ENCODE data around the gene ANKRD6. TPM values are rescaled to one million over a fixed set of nuclear protein-coding genes. Genes with fewer than 3 reads are reported as not detected.

ANKRD6 gene
- polyA plus RNA-seq, 1 donor, result 9.8 TPM

- WGBS (ENCODE audit: insufficient coverage, low lambda C conversion rate), result no CpG with 5 or more reads among the region's 1 CpG
- peak in 1 of 2 donors; percentile 29 for DNase-seq
- Histone ChIP-seq H3K27me3 (ENCODE audit: control insufficient read depth, insufficient read depth, low read length) (peaks cover 10% of the 10 kb centered on the region), H3K4me3 (ENCODE audit: low read length) (no peak overlapping the region), H3K36me3 (ENCODE audit: control insufficient read depth, insufficient read depth, low read length) (no peaks in the 10 kb centered on the region), H3K9me3 (ENCODE audit: control insufficient read depth, low read depth, low read length) (no peaks in the 10 kb centered on the region), H3K4me1 (ENCODE audit: control insufficient read depth, insufficient read depth, low read length) (no peaks in the 10 kb centered on the region), H3K27ac (ENCODE audit: low read length) (no peak overlapping the region)
Measured at GRCh38 chr6:89438248-89438647, 5.3 kb downstream of the ANKRD6 start.

DNA sequence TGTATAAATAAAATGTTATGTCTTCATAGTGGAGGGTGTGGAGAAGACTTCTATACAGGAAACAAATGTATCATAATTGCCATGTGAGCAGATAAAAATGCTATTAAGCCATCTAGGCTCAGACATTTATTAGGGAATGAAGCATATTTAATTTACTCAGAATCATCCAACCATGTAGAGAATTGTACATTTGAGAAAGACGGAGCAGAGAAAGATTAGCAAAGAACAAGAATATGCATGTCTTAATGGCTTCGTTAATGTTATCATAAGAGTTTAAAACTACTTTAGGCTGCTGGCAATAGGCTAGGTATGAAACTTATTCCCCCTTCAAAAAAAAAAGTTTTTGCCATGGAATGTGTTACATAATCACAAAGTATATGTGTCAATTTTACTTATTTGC, 6.1 kb downstream of the ANKRD6 start:
- 100% methylated on average over 2 of the region's 2 CpGs for WGBS (ENCODE audit: insufficient coverage, low lambda C conversion rate)
- DNase-seq, result no peak

DNA sequence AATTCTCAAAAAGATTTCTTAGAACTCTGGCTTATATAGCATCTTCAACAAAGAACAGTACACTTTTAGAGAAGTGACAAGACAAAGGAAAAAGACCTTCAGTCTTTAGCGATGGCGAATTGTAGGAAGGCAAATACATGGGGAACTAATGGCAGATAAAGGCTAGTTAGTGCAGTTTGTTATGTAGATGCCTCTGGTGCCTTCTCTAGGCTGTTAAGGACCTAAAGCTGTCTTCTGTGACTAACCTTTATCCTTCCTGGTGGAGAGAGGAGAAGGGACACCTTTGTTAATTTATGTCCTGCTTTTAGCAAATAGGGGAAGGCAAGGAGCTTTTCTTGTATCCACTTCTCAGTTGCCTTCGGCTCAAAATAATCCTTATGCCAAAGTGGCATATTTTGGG, 7.2 kb downstream of the ANKRD6 start:
- no CpG with 5 or more reads among the region's 3 CpGs for WGBS (ENCODE audit: insufficient coverage, low lambda C conversion rate)
- H3K4me3 ChIP-seq (ENCODE audit: low read length), result no peak overlapping the region
- H3K4me1 ChIP-seq (ENCODE audit: control insufficient read depth, insufficient read depth, low read length), result no peaks in the 10 kb centered on the region
- no peak overlapping the region for H3K27ac ChIP-seq (ENCODE audit: low read length)
- H3K36me3 ChIP-seq (ENCODE audit: control insufficient read depth, insufficient read depth, low read length), result no peaks in the 10 kb centered on the region
- no peaks in the 10 kb centered on the region for H3K9me3 ChIP-seq (ENCODE audit: control insufficient read depth, low read depth, low read length)
- H3K27me3 ChIP-seq (ENCODE audit: control insufficient read depth, insufficient read depth, low read length), result no peaks in the 10 kb centered on the region
- DNase-seq, result no peak

More for the DNA sequence above, 6.1 kb downstream of the ANKRD6 start:
- Histone ChIP-seq H3K27ac (ENCODE audit: low read length) (no peak overlapping the region), H3K9me3 (ENCODE audit: control insufficient read depth, low read depth, low read length) (no peaks in the 10 kb centered on the region), H3K27me3 (ENCODE audit: control insufficient read depth, insufficient read depth, low read length) (peaks cover 4% of the 10 kb centered on the region), H3K4me3 (ENCODE audit: low read length) (no peak overlapping the region), H3K4me1 (ENCODE audit: control insufficient read depth, insufficient read depth, low read length) (no peaks in the 10 kb centered on the region), H3K36me3 (ENCODE audit: control insufficient read depth, insufficient read depth, low read length) (no peaks in the 10 kb centered on the region)

DNA sequence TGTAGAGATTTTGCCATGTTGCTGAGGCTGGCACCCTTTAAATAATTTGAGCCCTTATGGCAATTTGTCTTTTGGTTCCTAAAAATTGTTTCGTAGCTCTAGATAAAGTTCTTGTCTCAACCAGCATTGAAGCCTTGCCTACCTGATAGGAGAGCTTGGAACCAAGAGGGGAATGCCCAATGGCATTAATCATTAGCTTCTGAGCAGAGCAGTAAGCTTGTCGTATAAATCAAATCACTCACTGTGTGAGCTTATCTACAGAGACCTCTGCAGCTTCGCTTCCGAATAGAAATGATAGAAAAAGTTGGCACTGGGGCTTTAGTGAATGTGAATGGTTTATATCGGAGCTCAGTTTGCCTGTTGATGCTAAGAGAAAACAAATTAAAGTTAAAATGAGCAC, 10.7 kb downstream of the ANKRD6 start:
- Histone ChIP-seq H3K4me1 (ENCODE audit: control insufficient read depth, insufficient read depth, low read length) (no peaks in the 10 kb centered on the region), H3K36me3 (ENCODE audit: control insufficient read depth, insufficient read depth, low read length) (no peaks in the 10 kb centered on the region), H3K27ac (ENCODE audit: low read length) (no peak overlapping the region), H3K9me3 (ENCODE audit: control insufficient read depth, low read depth, low read length) (no peaks in the 10 kb centered on the region), H3K4me3 (ENCODE audit: low read length) (no peak overlapping the region), H3K27me3 (ENCODE audit: control insufficient read depth, insufficient read depth, low read length) (no peaks in the 10 kb centered on the region)
- peak; percentile 5 to 12 for DNase-seq
- no CpG with 5 or more reads among the region's 5 CpGs for WGBS (ENCODE audit: insufficient coverage, low lambda C conversion rate)

DNA sequence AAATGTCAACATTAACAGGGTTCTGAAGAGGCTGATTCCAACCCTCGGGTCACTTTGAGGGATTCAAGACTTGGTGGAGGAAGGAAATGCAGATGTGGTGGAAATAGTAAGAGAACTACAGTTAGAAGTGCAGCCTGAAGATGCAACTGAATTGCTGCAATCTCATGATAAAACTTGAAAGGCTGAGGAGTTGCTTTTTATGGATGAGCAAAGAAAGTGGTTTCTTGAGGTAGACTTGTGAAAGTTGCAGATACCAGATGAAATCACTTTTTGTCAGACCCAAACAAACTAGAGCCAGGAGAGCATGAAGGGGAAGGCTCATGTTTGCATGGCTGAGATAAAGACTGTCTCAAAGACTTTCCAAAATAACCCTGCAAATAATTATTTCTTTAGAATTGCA, 16.2 kb downstream of the ANKRD6 start:
- Histone ChIP-seq H3K4me1 (ENCODE audit: control insufficient read depth, insufficient read depth, low read length) (no peaks in the 10 kb centered on the region), H3K27ac (ENCODE audit: low read length) (no peak overlapping the region), H3K27me3 (ENCODE audit: control insufficient read depth, insufficient read depth, low read length) (no peaks in the 10 kb centered on the region), H3K9me3 (ENCODE audit: control insufficient read depth, low read depth, low read length) (no peaks in the 10 kb centered on the region), H3K36me3 (ENCODE audit: control insufficient read depth, insufficient read depth, low read length) (no peaks in the 10 kb centered on the region), H3K4me3 (ENCODE audit: low read length) (no peak overlapping the region)
- no CpG with 5 or more reads among the region's 1 CpG for WGBS (ENCODE audit: insufficient coverage, low lambda C conversion rate)
- DNase-seq, result no peak

DNA sequence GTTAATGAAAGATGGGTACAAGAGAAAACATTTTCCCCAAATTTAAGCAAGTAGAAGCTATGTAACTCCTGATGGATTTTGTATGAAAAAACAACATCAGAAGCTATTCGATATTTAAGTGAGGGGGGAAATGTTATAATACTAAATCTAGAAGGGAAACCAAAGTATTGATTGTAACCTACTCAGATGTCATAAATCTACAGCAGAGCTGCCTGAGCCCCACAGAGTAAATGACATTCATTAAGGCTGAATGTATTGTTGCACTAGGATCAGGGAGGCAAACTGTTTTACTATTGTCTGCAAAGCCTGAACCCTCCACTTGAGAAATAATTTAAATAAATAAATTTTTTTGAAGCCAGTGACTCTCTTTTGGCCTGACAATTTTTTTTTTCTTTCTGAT, 19.3 kb downstream of the ANKRD6 start:
- no peak for DNase-seq
- Histone ChIP-seq H3K27me3 (ENCODE audit: control insufficient read depth, insufficient read depth, low read length) (no peaks in the 10 kb centered on the region), H3K9me3 (ENCODE audit: control insufficient read depth, low read depth, low read length) (no peaks in the 10 kb centered on the region), H3K27ac (ENCODE audit: low read length) (no peak overlapping the region), H3K4me3 (ENCODE audit: low read length) (no peak overlapping the region), H3K4me1 (ENCODE audit: control insufficient read depth, insufficient read depth, low read length) (no peaks in the 10 kb centered on the region), H3K36me3 (ENCODE audit: control insufficient read depth, insufficient read depth, low read length) (no peaks in the 10 kb centered on the region)
- 80% methylated on average over 1 of the region's 1 CpG for WGBS (ENCODE audit: insufficient coverage, low lambda C conversion rate)

- Histone ChIP-seq H3K27ac (ENCODE audit: low read length) (no peak overlapping the region), H3K36me3 (ENCODE audit: control insufficient read depth, insufficient read depth, low read length) (no peaks in the 10 kb centered on the region), H3K4me3 (ENCODE audit: low read length) (no peak overlapping the region), H3K4me1 (ENCODE audit: control insufficient read depth, insufficient read depth, low read length) (no peaks in the 10 kb centered on the region), H3K27me3 (ENCODE audit: control insufficient read depth, insufficient read depth, low read length) (no peaks in the 10 kb centered on the region), H3K9me3 (ENCODE audit: control insufficient read depth, low read depth, low read length) (no peaks in the 10 kb centered on the region)
- WGBS (ENCODE audit: insufficient coverage, low lambda C conversion rate), result 90% methylated on average over 2 of the region's 2 CpGs
- DNase-seq, result no peak
Measured at GRCh38 chr6:89454300-89454699, 21.3 kb downstream of the ANKRD6 start.

- no peaks in the 10 kb centered on the region for H3K9me3 ChIP-seq (ENCODE audit: control insufficient read depth, low read depth, low read length)
- no peak for DNase-seq
- no peaks in the 10 kb centered on the region for H3K36me3 ChIP-seq (ENCODE audit: control insufficient read depth, insufficient read depth, low read length)
- H3K27ac ChIP-seq (ENCODE audit: low read length), result no peak overlapping the region
- H3K4me1 ChIP-seq (ENCODE audit: control insufficient read depth, insufficient read depth, low read length), result no peaks in the 10 kb centered on the region
- H3K4me3 ChIP-seq (ENCODE audit: low read length), result no peak overlapping the region
- no peaks in the 10 kb centered on the region for H3K27me3 ChIP-seq (ENCODE audit: control insufficient read depth, insufficient read depth, low read length)
- WGBS (ENCODE audit: insufficient coverage, low lambda C conversion rate), result 100% methylated on average over 2 of the region's 5 CpGs
Measured at GRCh38 chr6:89458704-89459103, 25.8 kb downstream of the ANKRD6 start.

DNA sequence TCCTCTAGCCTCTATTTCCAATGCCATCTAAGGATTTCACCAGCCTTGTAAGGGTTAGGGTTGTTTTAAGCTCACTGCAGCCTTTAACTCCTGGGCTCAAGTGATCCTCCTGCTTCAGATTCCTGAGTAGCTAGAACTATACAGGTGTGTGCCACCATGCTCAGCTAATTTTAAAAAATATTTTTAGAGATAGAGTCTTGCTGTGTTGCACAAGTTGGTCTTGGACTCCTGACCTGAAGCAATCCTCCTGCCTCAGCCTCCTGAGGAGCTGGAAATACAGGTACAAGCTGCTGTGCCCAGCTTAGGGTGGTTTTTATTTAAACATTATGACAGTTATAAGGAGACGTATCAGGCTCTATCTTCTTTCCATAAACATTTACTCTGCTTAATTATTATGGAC, 26.5 kb downstream of the ANKRD6 start:
- WGBS (ENCODE audit: insufficient coverage, low lambda C conversion rate), result 83% methylated on average over 1 of the region's 1 CpG
- no peaks in the 10 kb centered on the region for H3K4me1 ChIP-seq (ENCODE audit: control insufficient read depth, insufficient read depth, low read length)

DNA sequence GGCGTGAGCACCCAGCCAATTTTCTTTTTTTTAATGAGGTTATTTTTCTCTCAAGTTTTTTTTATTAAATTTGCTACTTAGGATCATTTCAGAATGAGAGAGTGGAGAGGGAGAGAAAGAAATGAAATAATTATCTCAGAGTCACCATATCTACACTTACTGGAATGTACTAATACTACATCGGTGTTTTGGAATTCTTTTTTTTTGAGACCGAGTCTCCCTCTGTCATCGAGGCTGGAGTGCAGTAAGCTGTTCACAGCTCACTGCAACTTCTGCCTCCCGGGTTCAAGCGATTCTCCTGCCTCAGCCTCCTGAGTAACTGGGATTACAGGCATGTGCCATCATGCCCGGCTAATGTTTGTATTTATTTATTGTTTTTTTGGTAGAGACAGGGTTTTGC, 27.8 kb downstream of the ANKRD6 start:
- no peak overlapping the region for H3K4me3 ChIP-seq (ENCODE audit: low read length)
- no peaks in the 10 kb centered on the region for H3K27me3 ChIP-seq (ENCODE audit: control insufficient read depth, insufficient read depth, low read length)
- H3K27ac ChIP-seq (ENCODE audit: low read length), result no peak overlapping the region
- WGBS (ENCODE audit: insufficient coverage, low lambda C conversion rate), result no CpG with 5 or more reads among the region's 7 CpGs
- no peak for DNase-seq
- H3K9me3 ChIP-seq (ENCODE audit: control insufficient read depth, low read depth, low read length), result no peaks in the 10 kb centered on the region
- H3K36me3 ChIP-seq (ENCODE audit: control insufficient read depth, insufficient read depth, low read length), result no peaks in the 10 kb centered on the region
- no peaks in the 10 kb centered on the region for H3K4me1 ChIP-seq (ENCODE audit: control insufficient read depth, insufficient read depth, low read length)

More for the DNA sequence above, 26.5 kb downstream of the ANKRD6 start:
- Histone ChIP-seq H3K36me3 (ENCODE audit: control insufficient read depth, insufficient read depth, low read length) (no peaks in the 10 kb centered on the region), H3K27ac (ENCODE audit: low read length) (no peak overlapping the region), H3K9me3 (ENCODE audit: control insufficient read depth, low read depth, low read length) (no peaks in the 10 kb centered on the region), H3K4me3 (ENCODE audit: low read length) (no peak overlapping the region), H3K27me3 (ENCODE audit: control insufficient read depth, insufficient read depth, low read length) (no peaks in the 10 kb centered on the region)
- no peak for DNase-seq

DNA sequence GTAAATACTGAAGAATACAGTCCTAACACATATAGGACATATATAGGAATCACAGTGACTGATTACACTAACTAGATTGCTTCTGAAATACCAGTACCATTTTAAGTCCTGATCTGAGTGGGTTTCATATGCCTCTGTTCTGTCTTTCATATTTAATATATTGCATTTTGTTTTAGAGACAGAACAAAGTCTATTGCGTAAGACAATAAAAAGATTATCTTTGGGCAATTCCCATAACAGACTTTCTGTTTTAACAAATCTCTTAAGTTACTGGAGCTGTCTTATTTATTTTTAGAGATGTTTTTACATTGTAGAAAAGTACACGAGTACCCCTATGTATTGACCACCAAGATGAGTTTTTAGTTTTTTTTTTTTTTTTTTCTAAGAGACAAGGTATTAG, 29.6 kb downstream of the ANKRD6 start:
- WGBS (ENCODE audit: insufficient coverage, low lambda C conversion rate), result 38% methylated on average over 1 of the region's 2 CpGs

More for the DNA sequence above, 29.6 kb downstream of the ANKRD6 start:
- Histone ChIP-seq H3K36me3 (ENCODE audit: control insufficient read depth, insufficient read depth, low read length) (no peaks in the 10 kb centered on the region), H3K27me3 (ENCODE audit: control insufficient read depth, insufficient read depth, low read length) (no peaks in the 10 kb centered on the region), H3K9me3 (ENCODE audit: control insufficient read depth, low read depth, low read length) (no peaks in the 10 kb centered on the region), H3K27ac (ENCODE audit: low read length) (no peak overlapping the region), H3K4me3 (ENCODE audit: low read length) (no peak overlapping the region), H3K4me1 (ENCODE audit: control insufficient read depth, insufficient read depth, low read length) (no peaks in the 10 kb centered on the region)
- DNase-seq, result no peak
